K562 treated with DMSO at 1 percent for 24 hours (cell line): ENCODE results near the gene MRNIP. TPM values are rescaled to one million over a fixed set of nuclear protein-coding genes. Genes with fewer than 3 reads are reported as not detected.

Source experiments
- total RNA-seq: library from RNA; unstranded; fragments of 300-600 nt; gene quantifications from 2 replicates; pipeline ENCODE4 v1.2.3, GENCODE V29; 2022; ENCODE audit warnings: low read depth; ENCODE audit not compliant: insufficient read depth

The MRNIP gene
- 19.1 and 21.7 TPM in 2 replicates for total RNA-seq

GRCh38 chr5:179858586-179859427, at the start of gene MRNIP:
MRNIP (minus strand) TSS chr5:179858817; CDS start chr5:179858796, 21 bp downstream.

DNA sequence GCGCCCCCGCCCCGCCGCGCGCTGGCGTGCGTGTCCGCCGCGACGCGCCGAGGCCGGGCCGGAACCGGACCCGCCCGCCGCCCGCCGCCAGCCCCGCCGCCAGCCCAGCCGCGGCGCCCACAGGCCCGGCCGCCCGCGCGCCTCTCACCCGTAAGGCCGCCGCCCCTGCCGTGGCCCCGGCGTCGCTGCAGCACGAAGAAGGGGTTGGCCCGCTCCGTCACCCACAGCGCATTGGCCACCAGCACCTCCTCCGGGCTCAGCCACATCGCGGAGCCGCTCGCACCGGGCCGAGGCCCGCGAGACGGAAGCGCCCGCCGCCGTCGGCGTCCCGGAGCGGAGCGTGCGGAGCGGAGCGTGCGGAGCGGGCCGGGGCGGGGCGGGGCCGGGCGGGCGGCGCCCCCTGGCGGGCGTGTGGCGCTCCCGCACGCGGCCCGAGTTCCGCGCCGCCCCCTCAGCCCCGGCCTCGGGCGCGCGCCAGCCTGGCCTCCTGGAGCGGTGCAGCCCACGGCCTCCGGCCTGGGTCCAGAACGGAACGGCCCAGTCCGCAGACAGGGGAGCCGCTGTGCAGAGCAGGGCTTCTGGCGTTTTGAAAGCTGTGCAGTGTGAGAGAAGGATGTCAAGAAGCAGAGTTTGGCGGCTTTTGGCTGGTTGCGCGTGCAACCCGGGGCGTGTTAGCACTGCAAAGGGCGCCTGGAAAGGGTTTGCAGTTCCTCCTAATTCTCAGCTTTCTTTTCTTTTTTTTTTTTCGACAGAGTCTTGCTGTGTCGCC, 49.1 kb upstream of the MRNIP start, which contains the start of gene TBC1D9B:
Gene TBC1D9B (minus strand): TSS at position 342 of the 769 bp plus-strand sequence. CDS start 76 bp downstream, at position 266.

GRCh38 chr5:179820483-179821297, 37.9 kb downstream of the MRNIP start, which contains the start of gene SQSTM1:
SQSTM1 (plus strand) TSS chr5:179820905; CDS start chr5:179820937, 32 bp downstream.

DNA sequence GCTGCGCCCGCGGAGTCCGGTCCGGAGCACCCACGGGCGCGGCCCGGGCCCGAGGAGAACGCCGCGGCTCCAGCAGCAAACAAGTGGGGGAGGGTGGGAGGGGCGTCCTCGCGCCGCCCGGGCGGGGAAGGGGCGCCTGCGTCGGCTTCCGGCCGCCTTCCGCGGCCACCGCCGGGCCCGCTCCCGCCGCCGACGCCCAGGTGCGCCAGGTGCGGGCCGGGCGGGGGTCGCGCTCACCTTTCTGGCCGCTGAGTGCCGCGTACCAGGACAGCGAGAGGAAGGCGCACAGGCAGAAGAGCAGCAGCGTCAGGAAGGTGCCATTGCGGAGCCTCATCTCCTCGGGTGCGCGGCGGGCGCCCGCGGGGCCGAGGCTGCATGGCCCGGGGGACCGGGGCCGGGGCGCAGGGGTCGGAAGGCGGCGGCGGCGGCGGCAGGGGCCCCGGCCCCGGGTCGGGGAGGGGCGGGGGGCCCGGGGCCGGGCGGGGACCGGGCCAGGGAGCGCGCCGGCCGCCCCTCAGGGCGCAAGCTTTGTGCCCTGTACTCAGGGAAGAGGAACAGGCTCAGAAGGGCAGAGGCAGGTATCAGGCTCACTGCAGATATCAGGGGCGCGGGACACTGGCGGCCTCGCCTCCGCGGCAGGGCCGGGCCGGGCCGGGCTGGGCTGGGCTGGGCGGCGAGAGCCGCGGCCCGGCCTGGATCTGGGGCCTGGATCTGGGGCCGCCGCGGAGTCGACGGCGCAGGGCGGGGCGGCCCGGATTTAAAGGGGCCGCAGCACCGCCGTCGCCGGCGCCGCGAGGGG, 52.2 kb downstream of the MRNIP start, which contains the start of gene MGAT4B:
Gene MGAT4B (minus strand): TSS at position 617 of the 799 bp plus-strand sequence. CDS start 283 bp downstream, at position 334.

DNA sequence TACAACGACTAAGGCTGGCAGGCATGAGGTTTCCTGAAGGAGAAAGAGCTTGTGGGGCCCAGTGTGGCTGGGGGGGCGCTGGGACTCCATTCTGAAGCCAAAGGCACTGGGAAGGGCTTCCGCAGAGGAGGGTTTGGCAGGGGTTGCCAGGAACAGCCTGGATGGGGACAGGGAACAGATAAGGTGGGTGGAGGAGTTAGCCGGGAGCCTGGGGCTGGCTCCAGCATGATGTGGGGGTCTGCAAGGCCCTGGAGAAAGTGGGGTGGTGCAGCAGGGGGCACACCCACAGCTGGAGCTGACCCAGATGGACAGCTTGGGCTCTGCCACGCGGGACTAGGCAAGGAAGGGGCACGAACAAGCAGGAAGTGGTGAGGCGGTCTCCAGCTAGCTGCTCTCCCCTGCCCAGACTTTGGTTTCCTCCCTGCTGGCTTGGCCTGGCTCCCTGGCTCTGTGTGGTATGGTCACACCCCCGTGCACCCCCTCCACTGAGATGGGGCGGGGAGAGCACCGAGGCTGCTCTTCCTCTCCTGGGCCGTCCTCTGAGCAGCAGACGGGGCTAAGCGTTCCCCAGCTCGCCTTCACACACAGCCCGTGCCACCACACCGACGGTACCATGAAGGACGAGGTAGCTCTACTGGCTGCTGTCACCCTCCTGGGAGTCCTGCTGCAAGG, 65.0 kb downstream of the MRNIP start, which contains the start of gene LTC4S:
Gene LTC4S (plus strand): TSS at position 519 of the 672 bp plus-strand sequence. CDS start 95 bp downstream, at position 614.

Other genes with a start within 250 kb of the MRNIP start
- 150 and 166 TPM in 2 replicates for gene HNRNPH1, start 235.1 kb downstream of the MRNIP start, total RNA-seq
- not detected in 2 replicates for gene CBY3, start 177.8 kb downstream of the MRNIP start, total RNA-seq
- gene CANX, start 159.8 kb downstream of the MRNIP start, total RNA-seq: 237 and 247 TPM in 2 replicates
- 18.6 and 19.4 TPM in 2 replicates for gene MAML1, start 126.0 kb downstream of the MRNIP start, total RNA-seq
- gene LTC4S, start 64.8 kb downstream of the MRNIP start, total RNA-seq: not detected in 2 replicates
- gene MGAT4B, start 52.0 kb downstream of the MRNIP start, total RNA-seq: 209 and 228 TPM in 2 replicates
- gene SQSTM1, start 37.9 kb downstream of the MRNIP start, total RNA-seq: 617 and 671 TPM in 2 replicates
- gene TBC1D9B, start 49.1 kb upstream of the MRNIP start, total RNA-seq: 43.6 and 50.5 TPM in 2 replicates
- 52.8 and 52.9 TPM in 2 replicates for gene RNF130, start 212.9 kb upstream of the MRNIP start, total RNA-seq